ENCODE measurements around the gene PPP1R13L.

DNA sequence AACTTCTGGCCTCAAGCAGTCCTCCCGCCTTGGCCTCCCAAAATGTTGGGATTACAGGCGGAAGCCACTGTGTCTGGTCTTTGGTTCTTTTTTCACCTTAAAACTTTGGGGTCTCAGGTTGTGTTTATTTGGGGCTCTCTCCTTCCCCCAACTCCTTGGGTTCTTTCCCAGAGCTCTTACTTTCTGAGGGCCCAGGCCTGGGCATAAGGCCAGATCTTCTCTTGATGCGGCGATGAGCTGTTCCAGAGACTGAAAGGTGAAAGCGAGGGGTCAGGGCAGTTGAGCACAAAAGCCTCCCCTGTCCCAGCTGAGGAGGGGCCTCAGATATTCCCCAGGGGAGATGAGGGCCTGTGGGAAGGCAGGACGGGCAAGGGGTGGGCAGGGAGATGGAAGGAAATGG lies 8.6 kb upstream of the PPP1R13L start:
- TF ChIP-seq, protein P1, sequence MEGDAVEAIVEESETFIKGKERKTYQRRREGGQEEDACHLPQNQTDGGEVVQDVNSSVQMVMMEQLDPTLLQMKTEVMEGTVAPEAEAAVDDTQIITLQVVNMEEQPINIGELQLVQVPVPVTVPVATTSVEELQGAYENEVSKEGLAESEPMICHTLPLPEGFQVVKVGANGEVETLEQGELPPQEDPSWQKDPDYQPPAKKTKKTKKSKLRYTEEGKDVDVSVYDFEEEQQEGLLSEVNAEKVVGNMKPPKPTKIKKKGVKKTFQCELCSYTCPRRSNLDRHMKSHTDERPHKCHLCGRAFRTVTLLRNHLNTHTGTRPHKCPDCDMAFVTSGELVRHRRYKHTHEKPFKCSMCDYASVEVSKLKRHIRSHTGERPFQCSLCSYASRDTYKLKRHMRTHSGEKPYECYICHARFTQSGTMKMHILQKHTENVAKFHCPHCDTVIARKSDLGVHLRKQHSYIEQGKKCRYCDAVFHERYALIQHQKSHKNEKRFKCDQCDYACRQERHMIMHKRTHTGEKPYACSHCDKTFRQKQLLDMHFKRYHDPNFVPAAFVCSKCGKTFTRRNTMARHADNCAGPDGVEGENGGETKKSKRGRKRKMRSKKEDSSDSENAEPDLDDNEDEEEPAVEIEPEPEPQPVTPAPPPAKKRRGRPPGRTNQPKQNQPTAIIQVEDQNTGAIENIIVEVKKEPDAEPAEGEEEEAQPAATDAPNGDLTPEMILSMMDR (IDR thresholded peaks at IDR 0.05; ENCODE audit: insufficient read depth, low read depth, low read length) = no peak
- TF ChIP-seq EZH2 (IDR thresholded peaks at IDR 0.05; ENCODE audit: insufficient read depth, low read length) = no peak

All from astrocyte (in vitro differentiated cells and primary cell).